Left lobe of liver (tissue), 2 donors: ENCODE results near the gene SACS. TPM values are rescaled to one million over a fixed set of nuclear protein-coding genes. Genes with fewer than 3 reads are reported as not detected.
"Not testable (repeated sequence)": the region's sequence is repeated elsewhere in the genome, so short reads cannot be mapped to it uniquely, and the experiment has no call there.

Experiments used
- ATAC-seq: fragments of 200-7000 bp; cut with Tn5 transposase; one replicate; pipeline ENCODE4 v1.9.1; 2020; ENCODE audit warnings: mild to moderate bottlenecking, moderate library complexity
- DNase-seq: peaks from one replicate; pipeline ENCODE4 v3.0.0-alpha.2; 2020; ENCODE audit warnings: low spot score
- total RNA-seq: library from RNA; stranded (reverse); gene quantifications from one replicate; pipeline ENCODE4 v1.2.1, GENCODE V29; 2021
- donor health status: DM: no; HTN: no; CAD: no; lungs with moderate emphysema.
- donor health status: DM: no; HTN: yes; CAD: no.

Gene SACS
- total RNA-seq, 1 donor from 2014 or later: 2.0 TPM

DNA sequence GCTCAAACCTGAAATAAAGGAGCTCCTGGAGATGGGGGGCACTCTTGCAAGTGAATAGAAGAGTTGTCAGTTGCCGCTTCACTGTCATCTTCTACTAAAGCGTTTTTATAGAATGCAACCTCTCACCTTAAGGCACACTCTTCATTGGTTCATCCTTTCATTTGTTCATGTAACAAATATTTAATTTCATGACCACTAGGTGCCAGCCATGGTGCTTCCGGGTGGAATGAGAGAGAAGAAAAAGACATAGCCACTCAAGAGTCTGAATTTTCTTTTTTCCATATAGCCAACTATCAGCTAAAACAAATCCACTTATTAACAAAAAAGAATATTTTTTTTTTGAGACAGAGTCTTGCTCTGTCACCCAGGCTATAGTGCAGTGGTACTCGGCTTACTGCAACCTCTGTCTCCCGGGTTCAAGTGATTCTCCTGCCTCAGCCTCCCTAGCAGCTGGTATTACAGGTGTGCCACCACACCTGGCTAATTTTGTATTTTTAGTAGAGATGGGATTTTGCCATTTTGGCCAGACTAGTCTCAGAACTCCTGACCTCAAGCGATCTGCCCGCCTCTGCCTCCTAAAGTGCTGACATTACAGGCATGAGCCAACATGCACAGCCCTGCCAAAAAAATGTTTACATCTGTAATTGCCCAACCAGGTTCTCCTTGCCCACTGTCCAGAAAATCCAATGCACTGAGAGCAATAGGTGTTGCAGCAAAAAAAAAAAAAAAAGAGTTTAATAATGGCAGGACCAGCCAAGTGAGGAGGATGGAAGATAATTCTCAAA, 22.1 kb upstream of the SACS start:
- DNase-seq: peak; percentile 67
- peak; percentile 90 for ATAC-seq

DNA sequence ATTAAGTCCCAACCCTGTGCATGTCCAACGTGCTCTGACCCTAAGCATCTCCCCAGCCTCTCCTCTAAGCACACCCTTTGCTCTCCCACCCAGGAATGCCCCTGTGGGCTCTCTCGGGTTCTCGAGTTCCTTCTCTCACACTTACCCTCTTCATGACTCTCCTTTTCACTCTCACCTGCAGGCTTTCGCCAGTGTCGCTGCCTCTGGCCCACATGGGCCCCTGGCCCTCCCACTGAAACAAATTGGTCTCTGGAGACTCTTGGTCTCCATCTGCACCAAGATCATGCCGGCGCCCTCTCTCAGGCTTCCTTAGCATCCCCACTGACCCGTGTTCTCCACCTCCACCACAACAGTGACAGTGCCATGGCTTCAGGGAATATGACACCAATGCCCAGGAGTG, 19.6 kb upstream of the SACS start:
- ATAC-seq: no peak
- no peak for DNase-seq

DNA sequence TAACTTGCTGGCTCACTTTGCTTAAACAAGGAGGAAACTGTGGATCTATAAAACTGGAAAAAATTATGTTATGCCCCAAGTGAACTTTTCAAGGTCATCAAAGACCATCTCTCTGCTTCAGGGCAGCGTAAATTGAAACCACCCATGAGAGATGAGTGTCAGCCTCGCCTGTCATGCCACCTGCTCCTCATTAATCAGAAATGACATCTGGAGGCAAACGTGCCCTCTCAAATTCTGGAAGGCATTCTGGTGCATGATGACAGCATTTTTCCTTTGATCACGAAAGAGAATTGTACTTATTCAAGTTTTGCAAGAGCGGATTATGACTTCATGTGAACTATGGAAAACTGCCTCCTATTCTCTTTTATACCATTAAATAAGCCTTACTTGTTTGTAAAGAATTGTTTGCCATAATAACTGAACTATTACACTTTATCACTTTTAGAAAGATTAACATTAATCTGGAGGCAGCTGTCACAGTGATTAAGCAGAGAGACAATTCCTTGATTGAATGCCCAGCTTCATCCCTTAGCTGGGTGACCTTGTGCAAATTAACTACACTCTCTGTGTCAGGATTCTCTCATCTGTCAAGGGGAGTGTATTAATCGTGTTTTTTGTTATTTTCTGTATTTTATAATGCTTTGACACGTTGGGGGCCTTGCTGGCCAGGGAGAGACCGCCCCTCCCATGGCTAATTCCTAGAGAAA, 17.0 kb upstream of the SACS start:
- ATAC-seq (no peak), DNase-seq (no peak)

DNA sequence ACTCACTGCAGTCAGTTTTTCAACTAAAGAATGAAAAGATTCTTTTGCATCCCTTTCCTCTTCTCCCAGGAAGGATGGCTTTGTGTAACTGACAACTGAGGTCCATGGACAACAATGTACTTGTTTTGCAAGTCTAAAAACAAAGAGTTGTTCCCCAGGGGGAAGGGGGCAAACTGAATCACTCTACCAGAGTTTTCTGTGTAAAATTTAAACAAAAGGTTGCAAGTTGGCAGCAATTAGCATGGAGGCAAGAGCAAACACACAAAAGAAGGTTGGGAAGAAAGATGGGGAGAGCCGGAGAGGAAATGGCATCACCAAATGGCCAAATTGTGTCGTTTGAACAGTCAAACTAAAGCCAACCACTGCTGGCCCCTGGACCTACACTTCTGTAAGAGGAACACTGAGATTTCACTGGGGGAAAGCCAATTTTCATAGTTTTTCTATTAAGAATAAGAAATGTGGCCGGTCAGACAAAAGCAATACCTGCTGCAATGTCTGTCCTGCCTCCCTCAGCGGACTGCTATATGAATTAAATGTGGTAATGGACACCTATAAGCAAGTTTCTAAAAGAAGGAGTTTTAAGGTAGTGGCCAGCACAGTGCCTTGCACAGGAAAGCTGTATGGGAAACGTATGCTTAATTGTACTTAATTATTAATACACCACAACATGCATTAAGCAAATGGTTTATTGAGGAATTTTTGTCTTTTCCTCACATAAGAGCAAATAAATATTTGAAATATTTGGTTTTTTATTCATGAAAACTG, 16.1 kb upstream of the SACS start:
- no peak for DNase-seq

DNA sequence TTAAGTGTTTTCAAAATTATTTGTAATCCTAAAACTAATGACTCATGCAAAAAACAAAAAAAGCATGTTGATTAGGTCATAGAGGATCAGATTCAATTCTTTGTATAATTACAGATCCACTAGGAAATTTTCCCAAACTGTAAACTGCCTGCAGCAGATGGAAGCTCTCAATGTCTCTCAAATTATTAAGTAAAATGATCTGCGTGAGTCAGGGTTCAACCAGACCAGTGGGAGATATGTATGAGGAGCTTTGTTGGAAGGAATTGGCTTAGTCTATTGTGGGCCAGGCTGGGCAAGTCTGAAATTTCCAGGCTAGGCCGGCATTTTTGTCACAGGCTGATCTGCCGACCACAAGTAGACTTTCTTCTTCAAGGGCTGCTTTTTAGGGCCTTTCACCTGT, 14.4 kb upstream of the SACS start:
- ATAC-seq: no peak

More for the DNA sequence above, 16.1 kb upstream of the SACS start:
- ATAC-seq: no peak

DNA sequence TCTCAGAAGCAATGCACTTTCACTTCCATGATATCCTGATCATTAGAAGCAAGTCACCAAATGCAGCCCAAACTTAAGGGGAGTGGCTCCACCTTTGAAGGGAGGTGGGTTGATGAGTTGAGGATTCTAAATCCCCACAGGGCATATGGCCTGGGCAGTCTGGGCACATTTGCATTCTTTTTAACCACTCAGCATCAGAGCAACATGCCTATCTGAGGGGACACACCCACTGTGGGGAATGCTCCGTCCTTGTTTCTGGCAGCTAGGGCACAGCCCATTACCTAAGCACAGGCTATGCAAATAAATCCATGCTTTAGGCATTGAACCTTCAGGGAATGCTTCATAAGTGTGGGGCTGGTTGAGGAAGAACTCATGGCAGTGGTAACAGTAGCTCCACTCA, 12.3 kb upstream of the SACS start:
- no peak for ATAC-seq
- no peak for DNase-seq

More for the DNA sequence above, 14.4 kb upstream of the SACS start:
- no peak for DNase-seq

DNA sequence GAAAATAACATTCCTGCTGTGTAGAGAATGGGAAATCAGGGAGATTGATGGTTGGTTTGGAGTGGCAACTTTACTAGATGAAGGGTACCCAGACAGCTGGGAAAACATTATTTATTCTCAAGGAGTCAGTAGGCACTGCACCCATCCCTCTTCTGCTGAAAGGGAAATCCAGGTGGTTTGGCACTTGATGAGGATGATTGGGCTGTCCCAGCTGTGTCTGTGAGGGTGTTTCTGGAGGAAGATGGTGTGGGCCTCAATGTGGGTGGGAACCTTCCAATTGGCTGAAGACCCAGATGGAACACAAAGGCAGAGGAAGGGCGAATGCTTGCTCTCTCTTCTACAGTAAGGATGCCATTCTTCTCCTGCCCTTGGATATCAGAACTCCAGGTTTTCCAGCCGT, 10.4 kb upstream of the SACS start:
- DNase-seq (no peak), ATAC-seq (no peak)

DNA sequence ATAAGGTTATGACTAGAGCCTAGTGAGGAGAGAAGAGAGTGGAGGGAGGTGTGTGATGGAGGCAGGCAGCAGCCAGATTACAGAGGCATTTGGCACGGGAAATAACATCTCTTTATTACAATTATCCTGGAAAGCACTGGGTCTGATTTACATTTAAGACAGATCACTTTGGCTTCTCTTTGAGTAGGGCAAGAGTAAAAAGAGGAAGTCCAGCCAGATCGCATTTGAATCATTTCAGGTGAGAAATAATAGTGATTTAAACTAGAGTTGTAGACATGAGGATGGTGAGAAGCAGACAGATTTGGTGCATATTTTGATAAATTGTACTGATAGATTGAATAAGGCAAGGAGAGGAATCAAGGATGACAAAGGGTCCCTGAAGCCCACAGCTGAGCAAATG, 9.6 kb upstream of the SACS start:
- DNase-seq (no peak), ATAC-seq (no peak)

DNA sequence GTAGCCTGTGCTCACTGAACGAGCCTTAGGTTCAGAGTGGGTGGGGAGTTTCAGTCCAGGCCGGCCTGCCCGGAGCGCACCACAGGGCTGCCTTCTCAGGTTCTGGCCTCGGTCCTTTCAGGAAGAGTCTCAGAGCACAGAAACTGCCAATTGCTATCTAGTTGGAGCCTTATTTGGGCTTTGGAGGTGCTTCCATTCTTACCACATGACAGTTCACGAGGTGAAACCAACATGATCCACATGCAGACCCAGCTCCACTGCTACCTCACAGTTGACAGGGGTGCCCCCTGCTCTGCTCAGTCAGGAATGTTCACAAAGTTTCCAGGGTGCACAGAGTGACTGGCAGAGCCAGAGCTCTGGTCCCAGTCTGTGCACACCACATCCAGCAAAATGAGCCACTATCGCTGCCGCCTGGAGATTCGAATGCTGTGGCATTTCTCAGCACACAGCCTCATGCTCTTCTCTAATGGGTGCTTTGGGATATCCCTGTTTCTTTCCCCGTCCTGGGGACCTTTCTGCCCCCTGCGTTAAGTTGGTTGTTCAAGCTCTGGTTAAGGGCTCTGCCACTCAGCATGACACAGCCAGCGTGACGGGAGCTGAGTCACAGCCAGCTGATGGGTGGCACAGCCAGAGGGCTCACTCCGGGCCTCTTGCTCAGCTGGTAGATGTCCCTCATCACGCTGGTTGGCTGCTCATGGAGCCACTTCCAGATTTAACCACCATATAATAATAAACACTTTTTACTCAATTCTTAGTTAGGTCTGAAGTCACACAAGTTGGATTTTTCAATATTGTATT, 7.5 kb upstream of the SACS start:
- no peak for ATAC-seq
- DNase-seq: no peak

DNA sequence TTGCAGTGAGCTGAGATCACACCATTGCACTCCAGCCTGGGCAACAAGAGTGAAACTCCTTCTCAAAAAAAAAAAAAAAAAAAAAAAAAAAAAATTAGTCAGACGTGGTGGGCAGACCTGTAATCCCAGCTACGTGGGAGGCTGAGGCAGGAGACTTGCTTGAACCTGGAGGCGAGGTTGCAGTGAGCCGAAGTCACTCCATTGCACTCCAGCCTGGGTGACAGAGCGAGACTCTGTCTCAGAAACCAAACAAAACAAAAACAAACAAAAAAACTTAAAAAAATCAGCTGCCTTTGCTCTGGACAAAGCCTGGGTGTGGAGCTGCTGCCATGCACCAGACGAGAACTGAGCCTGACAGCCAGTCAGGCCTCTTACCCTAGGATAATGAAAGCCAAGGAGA, 6.8 kb upstream of the SACS start:
- not testable (repeated sequence) for DNase-seq, ATAC-seq

DNA sequence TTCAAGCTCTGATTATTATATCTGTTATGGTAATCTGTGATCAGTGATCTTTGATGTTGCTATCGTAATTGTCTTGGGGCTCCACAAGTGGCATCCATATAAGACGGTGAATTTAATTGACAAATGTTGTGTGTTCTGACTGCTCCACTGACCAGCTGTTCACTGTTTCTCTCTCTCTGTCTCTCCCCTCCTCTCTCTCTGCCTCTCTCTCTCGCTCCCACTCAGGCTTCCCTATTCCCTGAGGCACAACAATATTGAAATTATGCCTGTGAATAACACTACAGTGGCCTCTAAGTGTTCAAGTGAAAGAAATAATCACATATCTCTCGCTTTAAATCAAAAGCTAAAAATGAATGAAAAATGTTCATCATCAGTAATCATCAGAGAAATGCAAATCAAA, 4.4 kb upstream of the SACS start:
- DNase-seq (no peak), ATAC-seq (no peak)

DNA sequence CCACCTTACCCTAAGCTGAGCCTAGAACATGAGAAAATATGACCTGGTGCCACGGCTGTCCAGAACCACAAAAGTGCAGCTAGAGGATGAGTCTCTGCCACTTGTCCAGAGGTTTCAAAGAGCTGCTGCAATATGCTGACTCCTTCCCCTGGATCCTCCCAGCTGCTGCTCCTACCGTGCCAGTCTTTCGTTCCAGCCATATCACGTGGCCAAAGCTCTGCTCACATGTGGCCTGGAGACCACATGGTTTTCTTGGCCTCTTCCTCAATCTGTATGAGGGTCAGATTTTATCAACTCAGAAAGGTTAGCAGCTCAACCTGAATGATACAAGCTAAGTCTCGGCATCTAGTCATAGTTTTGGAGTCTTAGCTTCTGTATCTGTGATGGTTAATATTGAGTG, 3.2 kb upstream of the SACS start:
- no peak for DNase-seq
- no peak for ATAC-seq

DNA sequence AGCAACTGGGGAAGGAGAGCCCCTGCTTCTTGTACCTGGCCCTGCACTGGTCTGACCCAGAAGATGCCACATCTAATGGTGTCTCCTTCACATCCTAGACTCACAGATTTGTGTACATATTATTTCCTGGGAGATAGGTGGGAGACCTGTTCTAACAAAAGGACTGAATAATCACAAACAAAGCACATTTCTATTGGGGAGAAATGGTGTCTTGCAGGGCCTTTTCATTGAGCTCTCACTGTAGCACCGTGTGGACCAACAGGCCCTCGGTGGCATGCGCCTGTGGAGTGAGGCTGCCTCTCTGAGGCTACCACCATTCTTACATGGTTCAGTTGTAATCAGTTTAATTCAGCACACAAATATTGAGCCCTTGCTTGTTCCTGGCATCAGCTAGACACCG, 989 bp upstream of the SACS start:
- no peak for ATAC-seq
- DNase-seq: no peak

DNA sequence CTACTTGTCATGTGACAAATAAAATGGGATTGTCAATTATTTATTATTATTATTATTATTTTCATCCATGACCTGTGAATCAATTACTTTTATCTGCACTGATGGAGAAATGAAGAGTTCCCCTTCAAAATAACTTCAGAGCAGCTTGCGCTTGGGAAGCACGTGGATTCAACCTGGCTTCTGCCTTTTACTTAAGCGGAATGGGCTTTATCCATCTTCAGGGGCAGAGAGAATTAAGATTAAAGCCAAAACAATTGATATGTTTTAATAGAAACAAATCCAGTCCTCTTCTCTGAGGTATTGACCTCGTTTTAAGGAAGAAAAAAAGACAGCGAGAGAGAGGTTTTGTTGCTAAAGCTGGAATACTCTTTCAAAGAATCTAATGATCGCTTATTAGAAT, 876 bp downstream of the SACS start:
- DNase-seq: no peak
- ATAC-seq: no peak

DNA sequence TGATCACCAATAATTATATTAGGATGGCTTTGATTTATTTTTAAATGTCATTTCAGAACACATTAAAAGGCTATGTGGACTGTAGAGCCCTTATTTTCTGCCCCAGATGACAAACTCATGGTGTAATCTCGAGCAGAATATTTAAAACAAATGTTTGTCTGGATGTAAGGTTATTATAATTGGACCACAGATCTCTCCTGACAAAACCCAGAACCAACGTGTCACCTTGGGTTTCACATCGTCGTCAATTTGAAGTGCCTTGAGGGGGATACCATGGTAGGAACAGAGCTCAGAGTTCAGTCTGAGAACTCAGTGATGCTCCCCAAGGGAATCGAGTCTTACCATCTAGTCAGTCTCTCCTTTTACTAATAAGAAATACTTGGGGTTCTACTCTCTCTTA, 2.8 kb downstream of the SACS start:
- no peak for DNase-seq

DNA sequence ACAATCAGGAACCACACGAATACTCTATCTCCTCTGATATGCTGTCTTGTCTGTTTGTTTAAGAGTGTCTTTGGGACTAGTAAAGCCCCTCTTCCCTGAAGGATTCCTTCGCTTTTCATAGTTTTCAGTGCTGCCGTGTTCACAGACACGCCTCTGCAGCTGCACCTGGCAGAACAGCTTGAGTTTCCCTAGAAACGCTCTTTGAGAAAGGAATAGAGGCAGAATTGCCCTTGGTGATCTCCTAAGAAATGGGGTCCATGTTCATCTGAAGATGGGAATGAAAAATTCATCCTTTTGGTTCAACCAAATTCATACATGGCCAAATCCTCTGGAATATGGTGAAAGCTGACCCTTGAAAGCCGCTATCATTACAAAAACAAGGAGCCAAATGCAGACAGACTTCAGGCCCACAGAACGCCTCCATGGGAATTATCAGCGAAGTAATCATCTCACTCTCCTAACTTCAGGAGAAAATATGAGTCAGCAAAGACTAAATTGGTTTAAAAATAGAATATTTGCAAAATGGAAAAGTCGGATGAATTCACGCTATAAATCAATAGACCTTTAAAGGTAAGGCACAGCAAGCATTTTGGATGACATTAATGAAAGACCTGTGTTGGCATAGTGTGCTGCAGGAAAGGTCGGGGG, 5.5 kb downstream of the SACS start:
- ATAC-seq: no peak
- no peak for DNase-seq

More for the DNA sequence above, 2.8 kb downstream of the SACS start:
- no peak for ATAC-seq

DNA sequence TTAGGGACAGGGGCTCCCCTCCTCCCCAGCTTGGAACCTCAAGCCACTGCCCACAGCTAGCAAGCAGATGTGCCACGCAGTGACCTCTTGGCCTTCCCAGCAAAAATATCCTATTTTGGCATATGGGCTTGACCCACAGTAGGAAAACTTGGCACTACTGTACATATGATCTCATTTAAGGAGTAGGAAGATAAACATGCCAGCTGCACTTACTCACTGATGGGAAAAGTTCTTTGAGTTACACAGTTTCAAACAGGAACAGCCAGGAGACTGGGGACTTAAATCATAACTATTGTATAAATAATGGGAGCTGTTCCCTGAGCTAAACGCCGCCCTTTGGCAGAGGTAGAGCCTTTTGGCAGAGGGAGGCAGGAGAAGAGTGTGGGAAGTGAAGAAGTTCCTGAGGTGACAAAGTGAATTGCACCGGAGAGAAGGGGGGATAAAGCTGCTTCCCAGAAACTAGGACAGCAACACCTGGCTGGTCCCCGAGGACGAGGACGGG, 6.1 kb downstream of the SACS start:
- ATAC-seq (no peak), DNase-seq (no peak)

DNA sequence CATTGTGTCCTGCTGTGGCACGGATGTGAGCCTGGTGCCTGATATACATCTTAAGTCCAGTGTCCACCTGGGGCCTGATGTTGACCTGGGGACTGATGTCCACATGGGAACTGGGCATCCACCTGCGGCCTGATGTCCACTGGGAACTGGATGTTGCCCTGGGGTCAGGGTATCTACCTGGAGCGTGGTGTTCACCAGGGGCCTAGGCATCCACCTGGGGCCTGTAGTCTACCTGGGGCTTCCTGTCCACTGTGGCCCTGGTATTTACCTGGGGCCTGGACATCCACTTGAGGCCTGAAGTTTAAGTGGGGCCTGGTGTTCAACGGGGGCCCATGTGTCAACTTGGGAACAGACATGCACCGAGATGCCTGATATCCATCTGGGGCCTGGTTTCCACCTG, 11.9 kb downstream of the SACS start:
- no peak for ATAC-seq

DNA sequence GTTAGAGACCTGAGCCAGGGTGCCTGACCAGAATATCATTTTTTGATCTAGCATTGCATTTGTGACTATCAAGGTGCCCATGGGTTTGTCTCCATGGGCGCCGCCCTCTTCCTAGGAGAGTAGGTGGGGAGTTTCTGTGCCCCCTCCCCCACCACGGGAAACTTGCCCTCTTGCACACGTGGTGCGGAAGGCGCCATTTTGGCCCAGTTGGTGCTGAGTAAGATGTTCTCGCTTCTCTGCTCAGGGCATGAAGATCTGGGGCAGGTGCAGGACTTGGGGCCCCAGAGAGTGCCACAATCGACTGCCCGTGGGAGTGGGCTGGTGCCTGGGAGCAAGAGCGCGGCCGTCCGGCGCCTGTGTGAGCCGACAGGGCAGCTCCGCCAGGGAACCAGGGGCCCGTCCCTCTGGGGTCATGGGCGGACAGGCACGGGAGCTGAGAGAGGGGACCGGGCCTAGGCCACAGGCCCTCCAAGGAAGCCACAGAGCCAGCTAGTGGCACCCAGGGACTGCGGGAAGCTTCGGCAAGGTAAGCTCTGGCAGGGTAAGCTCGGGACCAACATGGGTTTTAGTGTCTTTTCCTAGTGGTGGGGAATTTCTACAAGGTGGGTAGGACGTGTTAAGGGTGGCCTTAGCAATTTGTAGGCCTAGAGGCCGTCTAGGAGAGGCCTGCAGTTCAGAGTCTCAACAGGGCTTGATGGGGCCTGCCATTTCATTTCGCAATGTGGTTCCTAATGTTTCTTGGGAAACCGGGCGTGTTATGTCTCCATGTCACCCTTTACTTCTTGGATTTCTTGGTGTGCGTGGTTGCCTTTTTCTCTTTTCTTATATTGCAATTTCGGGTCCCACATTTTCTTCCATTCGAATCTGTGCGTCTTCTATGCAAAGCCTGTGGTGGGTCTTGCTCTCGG, 14.5 kb downstream of the SACS start:
- no peak for ATAC-seq
- DNase-seq: no peak

More for the DNA sequence above, 11.9 kb downstream of the SACS start:
- DNase-seq: no peak
